K562 (cell line): ENCODE data around the gene WDR70. TPM values are rescaled to one million over a fixed set of nuclear protein-coding genes. Genes with fewer than 3 reads are reported as not detected.

ENCODE experiments used
- HNRNPLL ChIP-seq: fragments of 200-400 bp; formaldehyde crosslinking; IDR thresholded peaks from 2 replicates; pipeline ENCODE4 v1.6.1; 2017; ENCODE audit warnings: low read length, low read depth, mild to moderate bottlenecking; ENCODE audit not compliant: poor library complexity, severe bottlenecking
- POLR3G ChIP-seq: IDR thresholded peaks from 2 replicates; pipeline ENCODE4 v1.6.1; 2011; ENCODE audit not compliant: insufficient read length, insufficient replicate concordance; ENCODE audit errors: extremely low read depth
- PTBP1 ChIP-seq: fragments of 200-400 bp; formaldehyde crosslinking; IDR thresholded peaks from 2 replicates; pipeline ENCODE4 v1.6.1; 2017; ENCODE audit warnings: low read depth, low read length
- RAD21 ChIP-seq, 2 experiments: fragments of 250-450 bp in 1 of 2; fragments of 450-650 bp in 1 of 2; sonication (Bioruptor Pico) in 1 of 2; formaldehyde crosslinking in 1 of 2; IDR thresholded peaks in 1 of 2; conservative IDR thresholded peaks in 1 of 2; 2 replicates each; pipeline versions ENCODE4 v1.4.0 to v1.8.0; 2020 to 2022; ENCODE audit warnings: mild to moderate bottlenecking in 2 of 2, moderate library complexity in 1 of 2
- ZNF324 ChIP-seq: fragments of 250-450 bp; sonication (Bioruptor Pico); IDR thresholded peaks from 2 replicates; pipeline ENCODE4 v1.4.0; 2020; ENCODE audit warnings: mild to moderate bottlenecking
- ZNF347 ChIP-seq: fragments of 450-650 bp; formaldehyde crosslinking; IDR thresholded peaks from 2 replicates; pipeline ENCODE4 v1.4.0; 2020; ENCODE audit warnings: low read depth, mild to moderate bottlenecking, moderate library complexity
- ZNF507 ChIP-seq: conservative IDR thresholded peaks from 2 replicates; pipeline ENCODE4 v1.6.1; 2017; ENCODE audit warnings: missing genetic modification characterization, missing compliant biosample characterization
- polyA plus RNA-seq, 8 experiments: library from polyadenylated mRNA; depleted of rRNA in 4 of 8; stranded (reverse) in 5 of 8; unstranded in 3 of 8; fragments of >200 nt; fragmentation: Nextera tagmentation in 2 of 8; fragmentation: Illumina TruSeq in 1 of 8; extraction: Ambion mirVana in 2 of 8; extraction: Trizol in 1 of 8; gene quantifications; 2 replicates each; pipeline versions ENCODE4 v1.2.1 to v1.2.3, GENCODE V29; 2011 to 2014; ENCODE audit warnings: inconsistent platforms in 1 of 8, missing spikeins in 1 of 8
- total RNA-seq, 7 experiments: library from RNA; depleted of rRNA in 6 of 7; stranded (reverse); fragments of >200 nt in 6 of 7; fragmentation: Illumina TruSeq in 2 of 7; extraction: Trizol in 2 of 7; gene quantifications; 2 replicates each; pipeline versions ENCODE4 v1.2.1 to v1.2.3, GENCODE V29; 2011 to 2021; ENCODE audit warnings: low replicate concordance in 1 of 7
- TF ChIP-seq, protein P1 (sequence below), 2 experiments: fragments of 450-650 bp; IDR thresholded peaks; 2 replicates each; pipeline ENCODE4 v1.6.1; 2016
- TF ChIP-seq, protein P2 (sequence below): sonication (generic); formaldehyde crosslinking; IDR thresholded peaks from 2 replicates; pipeline ENCODE4 v1.8.1; 2023; ENCODE audit warnings: mild to moderate bottlenecking, missing genetic modification reagents
- TF ChIP-seq, protein P3 (sequence below): fragments of 200-800 bp; sonication (Bioruptor generic); IDR thresholded peaks from 2 replicates; pipeline ENCODE4 v1.6.1; 2017; ENCODE audit warnings: missing genetic modification characterization, missing compliant biosample characterization
- TF ChIP-seq, protein P4 (sequence below): fragments of 450-650 bp; IDR thresholded peaks from 2 replicates; pipeline ENCODE4 v1.6.1; 2017; ENCODE audit warnings: antibody characterized with exemption, mild to moderate bottlenecking
- TF ChIP-seq, protein P5 (sequence below): fragments of 450-650 bp; formaldehyde crosslinking; IDR thresholded peaks from 2 replicates; pipeline ENCODE4 v1.4.0; 2022; ENCODE audit warnings: mild to moderate bottlenecking, moderate library complexity

WDR70 gene
- total and polyA plus RNA-seq, 9 of the 15 experiments (the other 6 are each of a cell fraction or from before 2014, with no cell fraction given), result 16.8 to 46.6 (median 38.8) TPM

DNA sequence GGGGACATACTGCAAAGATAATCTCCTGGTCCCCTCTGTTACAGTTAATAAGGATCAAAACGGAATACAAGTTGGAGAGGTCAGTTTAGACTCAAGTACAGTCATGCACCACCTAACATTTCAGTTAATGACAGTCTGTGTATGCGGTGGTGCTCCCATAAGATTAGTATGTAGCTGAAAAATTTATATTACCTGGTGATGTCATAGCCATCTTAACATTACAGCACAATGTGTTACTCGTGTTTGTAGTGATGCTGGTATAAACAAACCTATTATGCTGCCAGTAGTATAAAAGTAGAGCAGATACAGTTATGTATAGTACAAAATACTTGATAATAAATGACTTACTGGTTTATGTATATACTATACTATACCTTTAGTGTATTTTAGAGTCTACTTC, 252.8 kb downstream of the WDR70 start (continued):
- TF ChIP-seq, protein P1, sequence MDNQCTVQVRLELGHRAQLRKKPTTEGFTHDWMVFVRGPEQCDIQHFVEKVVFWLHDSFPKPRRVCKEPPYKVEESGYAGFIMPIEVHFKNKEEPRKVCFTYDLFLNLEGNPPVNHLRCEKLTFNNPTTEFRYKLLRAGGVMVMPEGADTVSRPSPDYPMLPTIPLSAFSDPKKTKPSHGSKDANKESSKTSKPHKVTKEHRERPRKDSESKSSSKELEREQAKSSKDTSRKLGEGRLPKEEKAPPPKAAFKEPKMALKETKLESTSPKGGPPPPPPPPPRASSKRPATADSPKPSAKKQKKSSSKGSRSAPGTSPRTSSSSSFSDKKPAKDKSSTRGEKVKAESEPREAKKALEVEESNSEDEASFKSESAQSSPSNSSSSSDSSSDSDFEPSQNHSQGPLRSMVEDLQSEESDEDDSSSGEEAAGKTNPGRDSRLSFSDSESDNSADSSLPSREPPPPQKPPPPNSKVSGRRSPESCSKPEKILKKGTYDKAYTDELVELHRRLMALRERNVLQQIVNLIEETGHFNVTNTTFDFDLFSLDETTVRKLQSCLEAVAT (IDR thresholded peaks at IDR 0.05), result no peak
- TF ChIP-seq RAD21 (CRISPR knock-in tag; conservative IDR thresholded peaks at IDR 0.05 in 1 of 2, IDR thresholded peaks at IDR 0.05 in 1 of 2) (no peak), POLR3G (no peak), ZNF324 (CRISPR knock-in tag) (no peak), PTBP1 (no peak), HNRNPLL (no peak), ZNF347 (no peak), ZNF507 (tag) (no peak)
- TF ChIP-seq, protein P2, sequence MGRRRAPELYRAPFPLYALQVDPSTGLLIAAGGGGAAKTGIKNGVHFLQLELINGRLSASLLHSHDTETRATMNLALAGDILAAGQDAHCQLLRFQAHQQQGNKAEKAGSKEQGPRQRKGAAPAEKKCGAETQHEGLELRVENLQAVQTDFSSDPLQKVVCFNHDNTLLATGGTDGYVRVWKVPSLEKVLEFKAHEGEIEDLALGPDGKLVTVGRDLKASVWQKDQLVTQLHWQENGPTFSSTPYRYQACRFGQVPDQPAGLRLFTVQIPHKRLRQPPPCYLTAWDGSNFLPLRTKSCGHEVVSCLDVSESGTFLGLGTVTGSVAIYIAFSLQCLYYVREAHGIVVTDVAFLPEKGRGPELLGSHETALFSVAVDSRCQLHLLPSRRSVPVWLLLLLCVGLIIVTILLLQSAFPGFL, result no peak
- TF ChIP-seq, protein P3, sequence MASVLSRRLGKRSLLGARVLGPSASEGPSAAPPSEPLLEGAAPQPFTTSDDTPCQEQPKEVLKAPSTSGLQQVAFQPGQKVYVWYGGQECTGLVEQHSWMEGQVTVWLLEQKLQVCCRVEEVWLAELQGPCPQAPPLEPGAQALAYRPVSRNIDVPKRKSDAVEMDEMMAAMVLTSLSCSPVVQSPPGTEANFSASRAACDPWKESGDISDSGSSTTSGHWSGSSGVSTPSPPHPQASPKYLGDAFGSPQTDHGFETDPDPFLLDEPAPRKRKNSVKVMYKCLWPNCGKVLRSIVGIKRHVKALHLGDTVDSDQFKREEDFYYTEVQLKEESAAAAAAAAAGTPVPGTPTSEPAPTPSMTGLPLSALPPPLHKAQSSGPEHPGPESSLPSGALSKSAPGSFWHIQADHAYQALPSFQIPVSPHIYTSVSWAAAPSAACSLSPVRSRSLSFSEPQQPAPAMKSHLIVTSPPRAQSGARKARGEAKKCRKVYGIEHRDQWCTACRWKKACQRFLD (CRISPR knock-in tag), result no peak
- TF ChIP-seq, protein P4, sequence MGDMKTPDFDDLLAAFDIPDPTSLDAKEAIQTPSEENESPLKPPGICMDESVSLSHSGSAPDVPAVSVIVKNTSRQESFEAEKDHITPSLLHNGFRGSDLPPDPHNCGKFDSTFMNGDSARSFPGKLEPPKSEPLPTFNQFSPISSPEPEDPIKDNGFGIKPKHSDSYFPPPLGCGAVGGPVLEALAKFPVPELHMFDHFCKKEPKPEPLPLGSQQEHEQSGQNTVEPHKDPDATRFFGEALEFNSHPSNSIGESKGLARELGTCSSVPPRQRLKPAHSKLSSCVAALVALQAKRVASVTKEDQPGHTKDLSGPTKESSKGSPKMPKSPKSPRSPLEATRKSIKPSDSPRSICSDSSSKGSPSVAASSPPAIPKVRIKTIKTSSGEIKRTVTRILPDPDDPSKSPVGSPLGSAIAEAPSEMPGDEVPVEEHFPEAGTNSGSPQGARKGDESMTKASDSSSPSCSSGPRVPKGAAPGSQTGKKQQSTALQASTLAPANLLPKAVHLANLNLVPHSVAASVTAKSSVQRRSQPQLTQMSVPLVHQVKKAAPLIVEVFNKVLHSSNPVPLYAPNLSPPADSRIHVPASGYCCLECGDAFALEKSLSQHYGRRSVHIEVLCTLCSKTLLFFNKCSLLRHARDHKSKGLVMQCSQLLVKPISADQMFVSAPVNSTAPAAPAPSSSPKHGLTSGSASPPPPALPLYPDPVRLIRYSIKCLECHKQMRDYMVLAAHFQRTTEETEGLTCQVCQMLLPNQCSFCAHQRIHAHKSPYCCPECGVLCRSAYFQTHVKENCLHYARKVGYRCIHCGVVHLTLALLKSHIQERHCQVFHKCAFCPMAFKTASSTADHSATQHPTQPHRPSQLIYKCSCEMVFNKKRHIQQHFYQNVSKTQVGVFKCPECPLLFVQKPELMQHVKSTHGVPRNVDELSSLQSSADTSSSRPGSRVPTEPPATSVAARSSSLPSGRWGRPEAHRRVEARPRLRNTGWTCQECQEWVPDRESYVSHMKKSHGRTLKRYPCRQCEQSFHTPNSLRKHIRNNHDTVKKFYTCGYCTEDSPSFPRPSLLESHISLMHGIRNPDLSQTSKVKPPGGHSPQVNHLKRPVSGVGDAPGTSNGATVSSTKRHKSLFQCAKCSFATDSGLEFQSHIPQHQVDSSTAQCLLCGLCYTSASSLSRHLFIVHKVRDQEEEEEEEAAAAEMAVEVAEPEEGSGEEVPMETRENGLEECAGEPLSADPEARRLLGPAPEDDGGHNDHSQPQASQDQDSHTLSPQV, result no peak
- TF ChIP-seq, protein P5, sequence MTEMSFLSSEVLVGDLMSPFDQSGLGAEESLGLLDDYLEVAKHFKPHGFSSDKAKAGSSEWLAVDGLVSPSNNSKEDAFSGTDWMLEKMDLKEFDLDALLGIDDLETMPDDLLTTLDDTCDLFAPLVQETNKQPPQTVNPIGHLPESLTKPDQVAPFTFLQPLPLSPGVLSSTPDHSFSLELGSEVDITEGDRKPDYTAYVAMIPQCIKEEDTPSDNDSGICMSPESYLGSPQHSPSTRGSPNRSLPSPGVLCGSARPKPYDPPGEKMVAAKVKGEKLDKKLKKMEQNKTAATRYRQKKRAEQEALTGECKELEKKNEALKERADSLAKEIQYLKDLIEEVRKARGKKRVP (CRISPR knock-in tag), result no peak
